Measurements from ENCODE around the gene TMEM203. TPM values are rescaled to one million over a fixed set of nuclear protein-coding genes. Genes with fewer than 3 reads are reported as not detected.

Gene TMEM203
- total and polyA plus RNA-seq, 4 donors, result 19.9 to 27.5 (median 21.5) TPM

GRCh38 chr9:137176302-137177182 lies 28.9 kb downstream of the TMEM203 start:
- WGBS, result 61% methylated on average over 17 of the region's 17 CpGs
- no peak for DNase-seq (ENCODE audit: low spot score)
- H3K36me3 ChIP-seq (ENCODE audit: control insufficient read depth in 4 of 4, insufficient read depth in 3 of 4, low read depth in 1 of 4, low read length in 3 of 4), result peaks cover 9 to 32% (median 15%) of the 10 kb centered on the region in 4 donors

GRCh38 chr9:137175345-137175961 lies 30.0 kb downstream of the TMEM203 start:
- Histone ChIP-seq H3K4me3 (ENCODE audit: low read depth in 1 of 3, low read length in 3 of 3) (no peak overlapping the region), H3K9ac (ENCODE audit: low read depth in 1 of 2, low read length in 2 of 2) (no peak overlapping the region), H3K27ac (ENCODE audit: low read depth in 1 of 2, low read length in 2 of 2) (no peak overlapping the region), H3K4me1 (ENCODE audit: control insufficient read depth in 4 of 4, insufficient read depth in 4 of 4, low read length in 3 of 4) (no peaks in the 10 kb centered on the region), H3K9me3 (ENCODE audit: control insufficient read depth in 4 of 4, low read length in 3 of 4) (no peaks in the 10 kb centered on the region), H3K36me3 (ENCODE audit: control insufficient read depth in 4 of 4, insufficient read depth in 3 of 4, low read depth in 1 of 4, low read length in 3 of 4) (peaks cover 4 to 21% (median 9%) of the 10 kb centered on the region in 4 donors), H3K27me3 (ENCODE audit: control insufficient read depth in 4 of 4, insufficient read depth in 4 of 4, low read length in 3 of 4) (peaks cover 0 to 1% (median 0%) of the 10 kb centered on the region in 4 donors)
- TF ChIP-seq CTCF (IDR thresholded peaks at IDR 0.05; ENCODE audit: low read depth, low read length, missing input control) (peak; percentile 2), HNF4G (IDR thresholded peaks at IDR 0.05) (no peak)
- DNase-seq (ENCODE audit: low spot score), result no peak
- WGBS, result 48% methylated on average over 33 of the region's 33 CpGs

More at GRCh38 chr9:137176302-137177182, 28.9 kb downstream of the TMEM203 start:
- H3K27me3 ChIP-seq (ENCODE audit: control insufficient read depth in 4 of 4, insufficient read depth in 4 of 4, low read length in 3 of 4), result no peaks in the 10 kb centered on the region
- H3K9me3 ChIP-seq (ENCODE audit: control insufficient read depth in 4 of 4, low read length in 3 of 4), result no peaks in the 10 kb centered on the region
- no peak overlapping the region for H3K4me3 ChIP-seq (ENCODE audit: low read depth in 1 of 3, low read length in 3 of 3)
- TF ChIP-seq GABPA (IDR thresholded peaks at IDR 0.05 in 1 of 2, conservative IDR thresholded peaks at IDR 0.05 in 1 of 2) (no peak), CTCF (IDR thresholded peaks at IDR 0.05; ENCODE audit: low read depth, low read length, missing input control) (peak; percentile 50), EGR1 (IDR thresholded peaks at IDR 0.05; ENCODE audit: low read depth in 2 of 2) (no peak), FOXA2 (IDR thresholded peaks at IDR 0.05) (no peak), RAD21 (IDR thresholded peaks at IDR 0.05) (peak in 1 of 2 donors; percentile 78), HNF4G (IDR thresholded peaks at IDR 0.05) (no peak), SP1 (IDR thresholded peaks at IDR 0.05) (no peak)
- H3K27ac ChIP-seq (ENCODE audit: low read depth in 1 of 2, low read length in 2 of 2), result no peak overlapping the region
- H3K9ac ChIP-seq (ENCODE audit: low read depth in 1 of 2, low read length in 2 of 2), result no peak overlapping the region
- H3K4me1 ChIP-seq (ENCODE audit: control insufficient read depth in 4 of 4, insufficient read depth in 4 of 4, low read length in 3 of 4), result no peaks in the 10 kb centered on the region

- H3K9me3 ChIP-seq (ENCODE audit: control insufficient read depth in 4 of 4, low read length in 3 of 4), result no peaks in the 10 kb centered on the region
- H3K4me1 ChIP-seq (ENCODE audit: control insufficient read depth in 4 of 4, insufficient read depth in 4 of 4, low read length in 3 of 4), result peaks cover under 1 to 4% (median 3%) of the 10 kb centered on the region in 4 donors
- peaks cover 3 to 5% (median 4%) of the 10 kb centered on the region in 4 donors for H3K27me3 ChIP-seq (ENCODE audit: control insufficient read depth in 4 of 4, insufficient read depth in 4 of 4, low read length in 3 of 4)
- no peak overlapping the region for H3K27ac ChIP-seq (ENCODE audit: low read depth in 1 of 2, low read length in 2 of 2)
- H3K36me3 ChIP-seq (ENCODE audit: control insufficient read depth in 4 of 4, insufficient read depth in 3 of 4, low read depth in 1 of 4, low read length in 3 of 4), result peaks cover 2 to 15% (median 6%) of the 10 kb centered on the region in 4 donors
- WGBS, result 53% methylated on average over 34 of the region's 34 CpGs
- H3K9ac ChIP-seq (ENCODE audit: low read depth in 1 of 2, low read length in 2 of 2), result no peak overlapping the region
- DNase-seq (ENCODE audit: low spot score), result no peak
- H3K4me3 ChIP-seq (ENCODE audit: low read depth in 1 of 3, low read length in 3 of 3), result no peak overlapping the region
- TF ChIP-seq CTCF (IDR thresholded peaks at IDR 0.05; ENCODE audit: low read depth, low read length, missing input control) (no peak), ATF3 (IDR thresholded peaks at IDR 0.05) (no peak)
Observed at GRCh38 chr9:137174722-137175293, 30.6 kb downstream of the TMEM203 start.
